Breast epithelium (tissue), 3 donors: ENCODE data around the gene INTS15.

Experiments
- CTCF ChIP-seq, 3 donors: fragments of 450-650 bp; IDR thresholded peaks; one replicate each; pipeline ENCODE4 v1.5.1; 2016 to 2017; ENCODE audit warnings: antibody characterized with exemption in 3 of 3, mild to moderate bottlenecking in 3 of 3, moderate library complexity in 3 of 3
- POLR2A ChIP-seq: fragments of 450-650 bp; IDR thresholded peaks from one replicate; pipeline ENCODE4 v1.6.1; 2016; ENCODE audit warnings: antibody characterized with exemption, mild to moderate bottlenecking, moderate library complexity
- POLR2AphosphoS5 ChIP-seq, 3 donors: sonication (generic); formaldehyde crosslinking; IDR thresholded peaks; one replicate each; pipeline ENCODE4 v1.6.1; 2017; ENCODE audit warnings: antibody characterized with exemption in 3 of 3

GRCh38 chr7:6646465-6646864, 56.6 kb downstream of the INTS15 start:
- no peak for TF ChIP-seq POLR2AphosphoS5 (IDR thresholded peaks at IDR 0.05)
- no peak for TF ChIP-seq CTCF (IDR thresholded peaks at IDR 0.05)
- TF ChIP-seq POLR2A = no peak
